ENCODE results near the gene FAM193B. TPM values are rescaled to one million over a fixed set of nuclear protein-coding genes. Genes with fewer than 3 reads are reported as not detected.
A peak's percentile ranks its signal among the peaks of the same experiment; 100 is the strongest.

FAM193B gene
- total RNA-seq, 2 experiments from 2014 or later, result 47.2 to 52.9 TPM

- H3K27me3 Mint-ChIP-seq, result no peaks in the 10 kb centered on the region
- DNase-seq, result peak; percentile 59
- peak within 1 kb of the TSS; percentile 89 for H3K27ac Mint-ChIP-seq
- peaks cover 56% of the 10 kb centered on the region for H3K4me1 Mint-ChIP-seq
- H3K36me3 Mint-ChIP-seq, result peaks cover 12% of the 10 kb centered on the region
- H3K9me3 Mint-ChIP-seq, result no peaks in the 10 kb centered on the region
- H3K4me3 Mint-ChIP-seq, result peak within 1 kb of the TSS; percentile 85
Measured at GRCh38 chr5:177473443-177474001, 80.8 kb downstream of the FAM193B start, which contains the start of gene DBN1. TSS of gene DBN1 (minus strand) at chr5:177473634. CDS start at chr5:177473521, 113 bp downstream.

GRCh38 chr5:177472460-177473442 lies 81.6 kb downstream of the FAM193B start:
- H3K27ac Mint-ChIP-seq, result peak overlapping the region; percentile 89
- peak overlapping the region; percentile 85 for H3K4me3 Mint-ChIP-seq
- H3K4me1 Mint-ChIP-seq, result peaks cover 50% of the 10 kb centered on the region
- H3K27me3 Mint-ChIP-seq, result no peaks in the 10 kb centered on the region
- peak; percentile 90 for DNase-seq
- H3K36me3 Mint-ChIP-seq, result peaks cover 16% of the 10 kb centered on the region
- no peaks in the 10 kb centered on the region for H3K9me3 Mint-ChIP-seq

DNA sequence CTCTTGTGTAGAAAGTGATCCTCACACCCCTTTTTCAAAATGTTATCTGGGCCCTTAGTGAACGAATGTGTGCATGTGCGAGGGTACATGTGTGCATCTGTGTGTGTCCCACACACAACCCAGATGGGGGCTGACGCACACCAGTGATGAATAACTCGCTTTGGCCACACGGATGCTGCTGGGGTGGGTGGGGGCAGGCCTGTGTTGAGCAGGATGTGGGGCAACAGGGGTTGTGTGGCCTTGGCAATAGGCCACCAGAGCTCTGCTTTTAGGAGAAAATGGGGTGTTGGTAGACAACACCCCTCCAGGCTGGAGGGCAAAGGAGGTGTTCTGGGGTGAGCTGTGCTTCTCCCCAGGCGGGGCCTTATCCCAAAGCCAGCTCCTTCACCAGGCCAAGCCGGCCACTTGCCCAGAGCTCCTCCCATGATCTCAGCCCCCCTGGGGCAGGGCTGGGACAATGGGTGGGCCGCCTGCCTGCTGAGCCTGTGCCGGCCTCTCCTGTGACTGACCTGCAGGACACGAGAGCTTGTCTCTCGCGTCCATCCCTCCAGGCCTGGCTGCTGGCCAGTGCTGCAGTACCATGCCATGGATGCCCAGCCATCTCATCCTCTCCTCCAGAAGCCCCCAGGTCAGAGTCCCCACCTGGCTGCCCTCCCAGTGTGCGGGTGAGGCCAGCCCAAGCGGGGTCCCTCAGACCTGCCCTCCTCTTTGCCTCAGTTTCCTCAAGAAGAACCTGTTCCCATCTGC lies 82.6 kb downstream of the FAM193B start:
- Mint-ChIP-seq H3K4me3 (peak overlapping the region; percentile 85), H3K27ac (peak overlapping the region; percentile 89), H3K36me3 (peaks cover 24% of the 10 kb centered on the region), H3K4me1 (peaks cover 47% of the 10 kb centered on the region), H3K9me3 (no peaks in the 10 kb centered on the region), H3K27me3 (no peaks in the 10 kb centered on the region)
- DNase-seq, result peak; percentile 77

DNA sequence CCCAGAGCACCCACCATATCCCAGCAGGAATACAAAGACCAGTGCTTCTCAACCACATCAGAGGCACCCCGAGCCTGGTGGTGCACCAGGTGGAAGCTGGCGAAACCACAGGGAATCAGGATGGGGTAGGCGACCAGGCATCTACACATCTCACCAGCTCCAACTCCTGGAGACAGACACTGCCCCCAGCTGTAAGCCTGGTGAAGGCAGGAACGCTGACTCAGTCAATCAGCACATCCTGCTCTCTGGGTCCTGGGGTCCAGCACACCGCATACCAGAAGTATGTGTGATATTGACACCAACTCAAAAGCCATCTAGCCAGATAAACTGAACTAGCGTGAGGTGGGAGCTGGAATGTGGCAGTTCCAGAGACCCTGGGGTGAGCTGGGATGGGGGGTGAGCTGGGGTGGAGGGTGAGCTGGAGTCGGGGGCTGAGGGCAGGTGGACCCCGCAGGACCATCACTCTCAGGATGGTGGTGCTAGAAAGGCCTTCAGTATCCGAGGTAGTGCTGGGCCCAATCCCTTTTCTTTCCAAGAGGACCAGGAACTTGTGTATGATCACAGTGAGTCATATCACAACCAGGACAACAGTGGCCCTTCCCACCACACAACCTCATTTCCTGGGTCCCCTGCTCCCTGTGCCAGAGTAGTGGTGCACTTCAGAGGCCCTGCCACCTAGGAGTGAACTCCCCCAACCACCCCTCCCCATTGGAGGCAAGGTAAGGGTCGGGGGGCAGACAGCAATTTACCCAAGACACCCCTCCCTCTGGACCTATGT lies 83.4 kb downstream of the FAM193B start:
- Mint-ChIP-seq H3K27ac (peak overlapping the region; percentile 89), H3K4me1 (peaks cover 40% of the 10 kb centered on the region)

More for the DNA sequence above, 83.4 kb downstream of the FAM193B start:
- no peak for DNase-seq
- peak overlapping the region; percentile 85 for H3K4me3 Mint-ChIP-seq
- H3K9me3 Mint-ChIP-seq, result no peaks in the 10 kb centered on the region
- H3K27me3 Mint-ChIP-seq, result no peaks in the 10 kb centered on the region
- H3K36me3 Mint-ChIP-seq, result peaks cover 31% of the 10 kb centered on the region

Other genes with a start within 250 kb of the FAM193B start
- gene MXD3, start 242.7 kb downstream of the FAM193B start, total RNA-seq, result 10 to 100 TPM; 14.7 to 17.3 TPM
- 10 to 100 TPM; 91.5 to 92.1 TPM for gene LMAN2, start 202.9 kb downstream of the FAM193B start, total RNA-seq
- gene RGS14, start 196.6 kb downstream of the FAM193B start, total RNA-seq, result 10 to 100 TPM; 38.9 to 41.2 TPM
- gene SLC34A1, start 170.1 kb downstream of the FAM193B start, total RNA-seq, result not detected
- gene PFN3, start 153.9 kb downstream of the FAM193B start, total RNA-seq, result not detected
- gene F12, start 145.0 kb downstream of the FAM193B start, total RNA-seq, result 1 to 10 TPM; 5.6 TPM
- gene GRK6, start 127.9 kb downstream of the FAM193B start, total RNA-seq, result 100 to 1,000 TPM; 113 to 115 TPM
- 10 to 100 TPM; 21.5 to 21.8 TPM for gene PRR7, start 107.7 kb downstream of the FAM193B start, total RNA-seq
- 100 to 1,000 TPM; 100 to 106 TPM for gene DBN1, start 80.9 kb downstream of the FAM193B start, total RNA-seq
- gene PDLIM7, start 57.0 kb downstream of the FAM193B start, total RNA-seq, result 10 to 100 TPM; 38.5 to 41.9 TPM
- gene DOK3, start 44.7 kb downstream of the FAM193B start, total RNA-seq, result 1 to 10 TPM; 8.2 to 8.6 TPM
- 100 to 1,000 TPM; 211 to 220 TPM for gene DDX41, start 37.6 kb downstream of the FAM193B start, total RNA-seq
- gene TMED9, start 37.6 kb upstream of the FAM193B start, total RNA-seq, result 100 to 1,000 TPM; 102 to 103 TPM
- gene B4GALT7, start 45.6 kb upstream of the FAM193B start, total RNA-seq, result 10 to 100 TPM; 20.0 to 21.0 TPM
- 10 to 100 TPM; 27.0 to 27.3 TPM for gene FAM153A, start 228.3 kb upstream of the FAM193B start, total RNA-seq